HepG2 (cell line): ENCODE results near the gene SPATC1L. TPM values are rescaled to one million over a fixed set of nuclear protein-coding genes. Genes with fewer than 3 reads are reported as not detected.
A peak's percentile ranks its signal among the peaks of the same experiment; 100 is the strongest.

Experiments
- ATAC-seq: fragments of 200-7000 bp; cut with Tn5 transposase; 3 replicates; pipeline ENCODE4 v1.9.1; 2020; ENCODE audit warnings: mild to moderate bottlenecking, moderate library complexity
- BruUV-seq: library from RNA; stranded (reverse); fragments of 400-500 nt; replicated peaks from 2 replicates; lab custom pipeline; 2021; lab: Mats Ljungman, UMichigan
- CTCF ChIA-PET: fragments of 300-600 bp; formaldehyde crosslinking; extraction: SDS; loops from one replicate; lab custom pipeline; 2021; ENCODE audit warnings: low total read pairs, inconsistent platforms, low intra/inter-chr PET ratio; lab: Yijun Ruan, JAX
- POLR2A ChIA-PET: fragments of 350-600 bp; sonication (Branson Sonifier 250); formaldehyde crosslinking; loops from one replicate; lab custom pipeline; 2020; ENCODE audit warnings: antibody characterized with exemption, inconsistent platforms; lab: Yijun Ruan, JAX
- DNase-seq: peaks from one replicate; pipeline ENCODE4 v3.0.0-alpha.2; 2015; ENCODE audit warnings: low spot score
- FAIRE-seq: peaks from 3 replicates; lab custom pipeline; 2011; peaks lifted over from hg19 to GRCh38; lab: Jason Lieb, UNC
- H2AFZ ChIP-seq: one replicate; pipeline ENCODE4 v1.6.1; 2011; ENCODE audit warnings: low read length, inconsistent platforms
- H3K27ac ChIP-seq: fragments of 300-600 bp; 3 replicates; pipeline ENCODE4 v1.8.0; 2011; ENCODE audit warnings: mixed run types, mild to moderate bottlenecking, mixed read lengths, low read length, inconsistent platforms; ENCODE audit not compliant: insufficient read depth; ENCODE audit errors: extremely low read length
- H3K27me3 ChIP-seq, 2 experiments: fragments of 200-600 bp in 1 of 2; 2 replicates in 1 of 2; 3 replicates in 1 of 2; pipeline versions ENCODE4 v1.6.0 to v1.8.0; 2011; ENCODE audit warnings: low read length in 2 of 2, mild to moderate bottlenecking in 2 of 2, moderate library complexity in 2 of 2, inconsistent platforms in 1 of 2; ENCODE audit not compliant: insufficient read depth in 2 of 2, control insufficient read depth in 1 of 2
- H3K36me3 ChIP-seq, 2 experiments: fragments of 200-600 bp in 1 of 2; replicated peaks in 1 of 2; 2 replicates in 1 of 2; 3 replicates in 1 of 2; pipeline versions ENCODE4 v1.5.1 to v1.8.0; 2011; ENCODE audit warnings: low read length in 2 of 2, inconsistent platforms in 1 of 2; ENCODE audit not compliant: insufficient read depth in 2 of 2, control insufficient read depth in 1 of 2
- H3K4me1 ChIP-seq: 2 replicates; pipeline ENCODE4 v1.5.1; 2012; ENCODE audit warnings: low read length, inconsistent platforms; ENCODE audit not compliant: insufficient read depth
- H3K4me2 ChIP-seq: 2 replicates; pipeline ENCODE4 v1.6.0; 2011; ENCODE audit warnings: low read depth, low read length, inconsistent platforms
- H3K4me3 ChIP-seq, 3 experiments: fragments of 200-600 bp in 1 of 3; sonication (generic), shearing (Covaris generic) in 1 of 3; replicated peaks in 1 of 3; 2 replicates each; pipeline ENCODE4 v1.5.1; 2011 to 2016; ENCODE audit warnings: low read length in 3 of 3, inconsistent platforms in 2 of 3, low read depth in 2 of 3, mild to moderate bottlenecking in 2 of 3, control low read depth in 1 of 3, mixed read lengths in 1 of 3; ENCODE audit not compliant: insufficient read depth in 1 of 3
- H3K79me2 ChIP-seq: one replicate; pipeline ENCODE4 v1.6.1; 2011; ENCODE audit warnings: low read length, inconsistent platforms; ENCODE audit not compliant: insufficient read depth
- H3K9ac ChIP-seq: 2 replicates; pipeline ENCODE4 v1.6.0; 2011; ENCODE audit warnings: mild to moderate bottlenecking, low read depth, low read length, inconsistent platforms; ENCODE audit not compliant: insufficient read depth
- H3K9me3 ChIP-seq: 2 replicates; pipeline ENCODE4 v1.5.1; 2012; ENCODE audit warnings: mild to moderate bottlenecking, low read length
- H4K20me1 ChIP-seq: 2 replicates; pipeline ENCODE4 v1.6.0; 2011; ENCODE audit warnings: inconsistent platforms, mild to moderate bottlenecking, low read length, moderate library complexity; ENCODE audit not compliant: insufficient read depth
- BORCS8-MEF2B ChIP-seq: sonication (generic); formaldehyde crosslinking; IDR thresholded peaks from 2 replicates; pipeline ENCODE4 v1.8.0; 2022; ENCODE audit warnings: mild to moderate bottlenecking, missing genetic modification reagents
- GABPA ChIP-seq, 2 experiments: IDR thresholded peaks; 2 replicates each; pipeline ENCODE4 v1.6.1; 2011 to 2016; ENCODE audit warnings: low read depth in 2 of 2, low read length in 1 of 2, missing biosample characterization in 1 of 2, missing genetic modification characterization in 1 of 2
- HNRNPK ChIP-seq: fragments of 200-400 bp; formaldehyde crosslinking; IDR thresholded peaks from 2 replicates; pipeline ENCODE4 v1.6.1; 2018; ENCODE audit warnings: low read length, low read depth, moderate library complexity, mild to moderate bottlenecking; ENCODE audit not compliant: poor library complexity, severe bottlenecking
- KLF13 ChIP-seq: sonication (generic); formaldehyde crosslinking; IDR thresholded peaks from 2 replicates; pipeline ENCODE4 v1.4.0; 2020; ENCODE audit warnings: mild to moderate bottlenecking, missing genetic modification reagents
- NONO ChIP-seq, 2 experiments: fragments of 450-650 bp in 1 of 2; sonication (generic) in 1 of 2; formaldehyde crosslinking in 1 of 2; IDR thresholded peaks in 1 of 2; conservative IDR thresholded peaks in 1 of 2; 2 replicates each; pipeline versions ENCODE4 v1.6.1 to v1.8.0; 2017 to 2022; ENCODE audit warnings: mild to moderate bottlenecking in 1 of 2, missing genetic modification reagents in 1 of 2, moderate library complexity in 1 of 2
- NRL ChIP-seq: sonication (generic); formaldehyde crosslinking; IDR thresholded peaks from 2 replicates; pipeline ENCODE4 v1.5.0; 2020; ENCODE audit warnings: missing genetic modification reagents, mild to moderate bottlenecking, moderate library complexity, borderline replicate concordance
- SRSF1 ChIP-seq: fragments of 200-400 bp; formaldehyde crosslinking; optimal IDR thresholded peaks from 2 replicates; pipeline ENCODE3; 2017; ENCODE audit warnings: mild to moderate bottlenecking, low read depth, low read length, moderate library complexity
- ZFP36 ChIP-seq: fragments of 150-350 bp; IDR thresholded peaks from 2 replicates; pipeline ENCODE4 v1.6.1; 2018; ENCODE audit warnings: borderline replicate concordance, low read length, low read depth; ENCODE audit not compliant: partially characterized antibody
- ZNF10 ChIP-seq: sonication (generic); formaldehyde crosslinking; IDR thresholded peaks from 2 replicates; pipeline ENCODE4 v1.4.0; 2020; ENCODE audit warnings: mild to moderate bottlenecking, low read depth, missing genetic modification reagents, borderline replicate concordance
- ZNF282 ChIP-seq: fragments of 450-650 bp; IDR thresholded peaks from 2 replicates; pipeline ENCODE4 v1.6.1; 2018; ENCODE audit not compliant: partially characterized antibody
- ZNF569 ChIP-seq: sonication (generic); formaldehyde crosslinking; IDR thresholded peaks from 2 replicates; pipeline ENCODE4 v1.5.0; 2020; ENCODE audit warnings: mild to moderate bottlenecking, missing genetic modification reagents, moderate library complexity, borderline replicate concordance
- WGBS: methylation state at CpG from one replicate; pipeline ENCODE4 v1.1.6; 2017; ENCODE audit warnings: low lambda C conversion rate; 5-methylcytosine and 5-hydroxymethylcytosine counted together
- in situ Hi-C: cut with HindIII; loops from 2 replicates; pipeline ENCODE4 v1.10.0; 2017; ENCODE audit warnings: low pct_unique_long_range_greater_than_20kb; ENCODE audit not compliant: extremely low pct_ligation_motif_present
- intact Hi-C: fragments of 100-400 bp; cut with micrococcal nuclease; formaldehyde crosslinking; loops from one replicate; pipeline ENCODE4 v1.10.0; 2022; ENCODE audit not compliant: unreplicated experiment
- polyA plus RNA-seq, 8 experiments: library from polyadenylated mRNA; depleted of rRNA in 3 of 8; stranded (reverse) in 7 of 8; unstranded in 1 of 8; fragments of >200 nt; fragmentation: Illumina TruSeq in 4 of 8; extraction: Trizol in 4 of 8; gene quantifications; 2 replicates each; pipeline versions ENCODE4 v1.2.1 to v1.2.3, GENCODE V29; 2011 to 2016; ENCODE audit warnings: low read depth in 4 of 8, missing spikeins in 1 of 8, mixed read lengths in 1 of 8; ENCODE audit not compliant: insufficient read depth in 1 of 8
- total RNA-seq, 5 experiments: library from RNA; depleted of rRNA; stranded (reverse); fragments of >200 nt; fragmentation: Illumina TruSeq; extraction: Trizol; gene quantifications; 2 replicates each; pipeline ENCODE4 v1.2.3, GENCODE V29; 2016; ENCODE audit warnings: low read depth in 1 of 5
- TF ChIP-seq, protein P1 (sequence below): sonication (generic); formaldehyde crosslinking; conservative IDR thresholded peaks from 2 replicates; pipeline ENCODE4 v1.8.1; 2023; ENCODE audit warnings: missing genetic modification reagents
- TF ChIP-seq, protein P2 (sequence below): sonication (generic); formaldehyde crosslinking; IDR thresholded peaks from 2 replicates; pipeline ENCODE4 v1.4.0; 2020; ENCODE audit warnings: missing genetic modification reagents, borderline replicate concordance
- TF ChIP-seq, protein P3 (sequence below): sonication (generic); formaldehyde crosslinking; IDR thresholded peaks from 2 replicates; pipeline ENCODE4 v1.4.0; 2020; ENCODE audit warnings: missing genetic modification reagents

Gene SPATC1L
- total and polyA plus RNA-seq, 2 of the 13 experiments (the other 11 are each of a cell fraction or from before 2014, with no cell fraction given) = 1.4 to 3.3 TPM

DNA sequence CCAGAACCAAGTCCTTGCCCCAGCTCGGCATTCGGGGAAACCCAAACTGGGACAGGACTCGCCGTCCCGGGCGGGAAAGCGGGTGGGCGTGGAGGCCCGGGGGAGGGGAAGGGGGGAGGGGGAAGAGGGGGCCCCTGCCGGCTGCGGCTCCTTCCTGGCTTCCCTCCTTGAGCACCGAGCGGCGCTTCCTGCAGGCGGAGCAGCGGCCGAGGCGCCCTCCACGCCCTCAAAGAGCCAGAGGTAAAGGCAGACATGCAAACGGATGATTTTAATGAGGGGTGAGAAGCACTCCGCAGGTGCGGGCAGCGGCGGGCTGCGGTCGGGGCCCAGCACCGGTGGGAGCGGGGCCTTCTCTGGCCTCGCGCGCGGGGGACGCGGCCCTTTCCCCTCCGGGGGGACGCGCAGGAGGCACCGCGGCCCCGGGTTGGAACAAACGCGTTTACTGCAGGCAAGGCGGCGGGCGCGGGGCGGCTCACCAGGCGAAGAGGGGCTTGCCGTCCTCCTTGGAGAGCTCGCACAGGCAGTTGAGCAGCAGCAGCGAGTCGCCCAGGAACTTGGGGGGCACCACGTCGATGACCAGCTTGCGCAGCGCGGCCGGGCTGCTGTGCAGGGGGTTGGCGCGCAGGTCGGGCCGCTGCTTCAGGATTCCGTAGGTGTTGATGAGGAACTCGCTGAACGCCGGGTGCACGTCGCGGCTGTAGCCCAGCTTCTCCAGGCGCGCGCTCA lies 23.2 kb downstream of the SPATC1L start:
- in situ Hi-C loops (no loop called here), intact Hi-C loops (no loop called here)
- H3K27ac ChIP-seq = no peak overlapping the region
- no peak overlapping the region for H3K9ac ChIP-seq
- no peak overlapping the region for H3K4me3 ChIP-seq
- 96% methylated on average over 50 of the region's 72 CpGs for WGBS
- no peak for DNase-seq
- no TSS peak for BruUV-seq
- H3K4me1 ChIP-seq = peaks cover 20% of the 10 kb centered on the region
- no peaks in the 10 kb centered on the region for H3K27me3 ChIP-seq
- POLR2A ChIA-PET = no interaction called here
- CTCF ChIA-PET = no interaction called here
- ATAC-seq = no peak
- no peaks in the 10 kb centered on the region for H3K36me3 ChIP-seq
- no peaks in the 10 kb centered on the region for H3K9me3 ChIP-seq
- TF ChIP-seq BORCS8-MEF2B (CRISPR knock-in tag) (no peak), ZNF282 (no peak), SRSF1 (no peak), NONO (IDR thresholded peaks at IDR 0.05) (no peak), NONO (CRISPR knock-in tag; conservative IDR thresholded peaks at IDR 0.05) (no peak), GABPA (IDR thresholded peaks at IDR 0.05; ENCODE audit: low read depth, low read length) (no peak), GABPA (CRISPR knock-in tag; IDR thresholded peaks at IDR 0.05; ENCODE audit: low read depth) (no peak), ZFP36 (no peak), KLF13 (CRISPR knock-in tag) (no peak), ZNF569 (CRISPR knock-in tag) (no peak), ZNF10 (no peak), NRL (CRISPR knock-in tag) (no peak), HNRNPK (peak; percentile 94)
- TF ChIP-seq, protein P1, sequence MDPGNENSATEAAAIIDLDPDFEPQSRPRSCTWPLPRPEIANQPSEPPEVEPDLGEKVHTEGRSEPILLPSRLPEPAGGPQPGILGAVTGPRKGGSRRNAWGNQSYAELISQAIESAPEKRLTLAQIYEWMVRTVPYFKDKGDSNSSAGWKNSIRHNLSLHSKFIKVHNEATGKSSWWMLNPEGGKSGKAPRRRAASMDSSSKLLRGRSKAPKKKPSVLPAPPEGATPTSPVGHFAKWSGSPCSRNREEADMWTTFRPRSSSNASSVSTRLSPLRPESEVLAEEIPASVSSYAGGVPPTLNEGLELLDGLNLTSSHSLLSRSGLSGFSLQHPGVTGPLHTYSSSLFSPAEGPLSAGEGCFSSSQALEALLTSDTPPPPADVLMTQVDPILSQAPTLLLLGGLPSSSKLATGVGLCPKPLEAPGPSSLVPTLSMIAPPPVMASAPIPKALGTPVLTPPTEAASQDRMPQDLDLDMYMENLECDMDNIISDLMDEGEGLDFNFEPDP (CRISPR knock-in tag) = no peak
- TF ChIP-seq, protein P2, sequence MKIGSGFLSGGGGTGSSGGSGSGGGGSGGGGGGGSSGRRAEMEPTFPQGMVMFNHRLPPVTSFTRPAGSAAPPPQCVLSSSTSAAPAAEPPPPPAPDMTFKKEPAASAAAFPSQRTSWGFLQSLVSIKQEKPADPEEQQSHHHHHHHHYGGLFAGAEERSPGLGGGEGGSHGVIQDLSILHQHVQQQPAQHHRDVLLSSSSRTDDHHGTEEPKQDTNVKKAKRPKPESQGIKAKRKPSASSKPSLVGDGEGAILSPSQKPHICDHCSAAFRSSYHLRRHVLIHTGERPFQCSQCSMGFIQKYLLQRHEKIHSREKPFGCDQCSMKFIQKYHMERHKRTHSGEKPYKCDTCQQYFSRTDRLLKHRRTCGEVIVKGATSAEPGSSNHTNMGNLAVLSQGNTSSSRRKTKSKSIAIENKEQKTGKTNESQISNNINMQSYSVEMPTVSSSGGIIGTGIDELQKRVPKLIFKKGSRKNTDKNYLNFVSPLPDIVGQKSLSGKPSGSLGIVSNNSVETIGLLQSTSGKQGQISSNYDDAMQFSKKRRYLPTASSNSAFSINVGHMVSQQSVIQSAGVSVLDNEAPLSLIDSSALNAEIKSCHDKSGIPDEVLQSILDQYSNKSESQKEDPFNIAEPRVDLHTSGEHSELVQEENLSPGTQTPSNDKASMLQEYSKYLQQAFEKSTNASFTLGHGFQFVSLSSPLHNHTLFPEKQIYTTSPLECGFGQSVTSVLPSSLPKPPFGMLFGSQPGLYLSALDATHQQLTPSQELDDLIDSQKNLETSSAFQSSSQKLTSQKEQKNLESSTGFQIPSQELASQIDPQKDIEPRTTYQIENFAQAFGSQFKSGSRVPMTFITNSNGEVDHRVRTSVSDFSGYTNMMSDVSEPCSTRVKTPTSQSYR (CRISPR knock-in tag) = no peak
- TF ChIP-seq, protein P3, sequence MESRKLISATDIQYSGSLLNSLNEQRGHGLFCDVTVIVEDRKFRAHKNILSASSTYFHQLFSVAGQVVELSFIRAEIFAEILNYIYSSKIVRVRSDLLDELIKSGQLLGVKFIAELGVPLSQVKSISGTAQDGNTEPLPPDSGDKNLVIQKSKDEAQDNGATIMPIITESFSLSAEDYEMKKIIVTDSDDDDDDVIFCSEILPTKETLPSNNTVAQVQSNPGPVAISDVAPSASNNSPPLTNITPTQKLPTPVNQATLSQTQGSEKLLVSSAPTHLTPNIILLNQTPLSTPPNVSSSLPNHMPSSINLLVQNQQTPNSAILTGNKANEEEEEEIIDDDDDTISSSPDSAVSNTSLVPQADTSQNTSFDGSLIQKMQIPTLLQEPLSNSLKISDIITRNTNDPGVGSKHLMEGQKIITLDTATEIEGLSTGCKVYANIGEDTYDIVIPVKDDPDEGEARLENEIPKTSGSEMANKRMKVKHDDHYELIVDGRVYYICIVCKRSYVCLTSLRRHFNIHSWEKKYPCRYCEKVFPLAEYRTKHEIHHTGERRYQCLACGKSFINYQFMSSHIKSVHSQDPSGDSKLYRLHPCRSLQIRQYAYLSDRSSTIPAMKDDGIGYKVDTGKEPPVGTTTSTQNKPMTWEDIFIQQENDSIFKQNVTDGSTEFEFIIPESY (CRISPR knock-in tag) = peak; percentile 60; the same call in 1 of the 2 replicates
- TF ChIP-seq, all 625 proteins: peak for 2
- Histone ChIP-seq H3K79me2 (no peaks in the 10 kb centered on the region), H4K20me1 (no peaks in the 10 kb centered on the region), H2AFZ (no peak overlapping the region), H3K4me2 (no peak overlapping the region)
- no peak for FAIRE-seq
